NCI-H187 treated with DMSO at 0.1 percent for 48 hours (cell line): Measurements from ENCODE around the gene COLQ.
"Not testable (repeated sequence)": the region's sequence is repeated elsewhere in the genome, so short reads cannot be mapped to it uniquely, and the experiment has no call there.

Experiments
- DNase-seq: peaks from one replicate; lab custom pipeline; 2025; lab: John Stamatoyannopoulos, UW

COLQ gene

GRCh38 chr3:15521573-15521965 lies at the start of gene COLQ:
Gene COLQ (minus strand): TSS chr3:15521706. CDS start chr3:15521625, 81 bp downstream.
- DNase-seq: no peak

GRCh38 chr3:15563190-15563589 lies 41.7 kb upstream of the COLQ start:
- no peak for DNase-seq

GRCh38 chr3:15562560-15562959 lies 41.1 kb upstream of the COLQ start:
- DNase-seq: no peak

GRCh38 chr3:15558581-15558980 lies 37.1 kb upstream of the COLQ start:
- no peak for DNase-seq

GRCh38 chr3:15557511-15557946 lies 36.0 kb upstream of the COLQ start:
- DNase-seq: no peak

- DNase-seq: no peak
Observed at GRCh38 chr3:15556512-15556911, 35.0 kb upstream of the COLQ start.

GRCh38 chr3:15553749-15554148 lies 32.2 kb upstream of the COLQ start:
- no peak for DNase-seq

GRCh38 chr3:15551902-15552301 lies 30.4 kb upstream of the COLQ start:
- no peak for DNase-seq

- no peak for DNase-seq
Observed at GRCh38 chr3:15549846-15550245, 28.3 kb upstream of the COLQ start.

GRCh38 chr3:15542614-15543013 lies 21.1 kb upstream of the COLQ start:
- DNase-seq: no peak

- DNase-seq: no peak
Observed at GRCh38 chr3:15541371-15541770, 19.9 kb upstream of the COLQ start.

- DNase-seq: no peak
Observed at GRCh38 chr3:15539066-15539465, 17.6 kb upstream of the COLQ start.

- no peak for DNase-seq
Observed at GRCh38 chr3:15538345-15538744, 16.8 kb upstream of the COLQ start.

GRCh38 chr3:15536856-15537255 lies 15.3 kb upstream of the COLQ start:
- no peak for DNase-seq

- no peak for DNase-seq
Observed at GRCh38 chr3:15535732-15536131, 14.2 kb upstream of the COLQ start.

GRCh38 chr3:15532614-15533013 lies 11.1 kb upstream of the COLQ start:
- not testable (repeated sequence) for DNase-seq

GRCh38 chr3:15531346-15531745 lies 9.8 kb upstream of the COLQ start:
- no peak for DNase-seq

GRCh38 chr3:15528854-15529537 lies 7.5 kb upstream of the COLQ start:
- DNase-seq: no peak

- no peak for DNase-seq
Observed at GRCh38 chr3:15527031-15527459, 5.5 kb upstream of the COLQ start.

GRCh38 chr3:15525790-15526189 lies 4.3 kb upstream of the COLQ start:
- DNase-seq: no peak

GRCh38 chr3:15523660-15524417 lies 2.3 kb upstream of the COLQ start:
- DNase-seq: no peak

GRCh38 chr3:15522016-15522415 lies 510 bp upstream of the COLQ start:
- no peak for DNase-seq

- DNase-seq: no peak
Observed at GRCh38 chr3:15520804-15521572, 518 bp downstream of the COLQ start.
